Measurements from ENCODE around the gene RANBP9. TPM values are rescaled to one million over a fixed set of nuclear protein-coding genes. Genes with fewer than 3 reads are reported as not detected.

Gene RANBP9
- polyA plus RNA-seq, 3 donors: 1.8 to 26.1 (median 2.0) TPM

- Histone ChIP-seq H3K27me3 (ENCODE audit: control insufficient read depth in 2 of 2, insufficient read depth in 2 of 2, low read length in 2 of 2) (no peaks in the 10 kb centered on the region), H3K9ac (ENCODE audit: insufficient read depth, low read length, poor library complexity, severe bottlenecking) (no peak overlapping the region), H2AFZ (ENCODE audit: insufficient read depth, low read depth, low read length, poor library complexity, severe bottlenecking) (no peak overlapping the region), H3K27ac (ENCODE audit: low read depth in 1 of 2, low read length in 2 of 2) (no peak overlapping the region), H3K79me2 (ENCODE audit: insufficient read depth, low read length) (no peaks in the 10 kb centered on the region), H3K4me3 (replicated peaks in 1 of 3; ENCODE audit: low read depth in 2 of 3, low read length in 3 of 3) (no peak overlapping the region), H4K20me1 (ENCODE audit: insufficient read depth, low read length) (no peaks in the 10 kb centered on the region), H3K36me3 (replicated peaks in 1 of 2; ENCODE audit: control insufficient read depth in 1 of 2, insufficient read depth in 2 of 2, low read length in 2 of 2) (no peaks in the 10 kb centered on the region), H3K9me3 (replicated peaks in 1 of 2; ENCODE audit: control insufficient read depth in 1 of 2, insufficient read depth in 1 of 2, low read length in 2 of 2) (no peaks in the 10 kb centered on the region), H3K4me2 (replicated peaks; ENCODE audit: extremely low read depth, low read length, poor library complexity, severe bottlenecking) (no peak overlapping the region), H3K4me1 (ENCODE audit: control insufficient read depth in 1 of 2, insufficient read depth in 2 of 2, low read length in 2 of 2) (peaks cover 11 to 16% of the 10 kb centered on the region in 2 donors)
- DNase-seq: no peak
- H3K4me3 Mint-ChIP-seq: no peak overlapping the region
- TF ChIP-seq CTCF (IDR thresholded peaks at IDR 0.05): no peak
- H3K27me3 Mint-ChIP-seq (ENCODE audit: low read depth in 3 of 3): peaks cover 4 to 6% (median 4%) of the 10 kb centered on the region in 3 donors
- peaks cover 0 to 2% (median 0%) of the 10 kb centered on the region in 7 donors for H3K9me3 Mint-ChIP-seq
- peaks cover 17% of the 10 kb centered on the region for H3K4me1 Mint-ChIP-seq
- WGBS (ENCODE audit: insufficient coverage): 89% methylated on average over 6 of the region's 7 CpGs
- H3K36me3 Mint-ChIP-seq: peaks cover 0 to 5% of the 10 kb centered on the region in 2 donors
- H3K27ac Mint-ChIP-seq: no peak overlapping the region
- intact Hi-C loops (cut with micrococcal nuclease): loop anchor here (5.0 to 10.0 kb wide), 5 partner anchors 45 to 235 kb away; partner anchors contain the start of genes GFOD1 (in 2 of the 2) and NOL7 (in 1 of the 2)
Measured at GRCh38 chr6:13572240-13572639, 139.4 kb downstream of the RANBP9 start.

Other genes starting within 250 kb of the RANBP9 start
- 1 to 10 TPM; 2.4 to 8.7 (median 2.4) TPM for gene GFOD1, start 224.2 kb downstream of the RANBP9 start, polyA plus RNA-seq
- gene SIRT5, start 137.2 kb downstream of the RANBP9 start, polyA plus RNA-seq: 1 to 10 TPM; 3.3 to 5.0 (median 3.4) TPM
- 10 to 100 TPM; 22.7 to 58.5 (median 56.9) TPM for gene NOL7, start 96.5 kb downstream of the RANBP9 start, polyA plus RNA-seq
- 1 to 10 TPM; 2.4 to 7.8 (median 5.2) TPM for gene MCUR1, start 102.7 kb upstream of the RANBP9 start, polyA plus RNA-seq
- gene RNF182, start 213.1 kb upstream of the RANBP9 start, polyA plus RNA-seq: not detected

Measured in CD14-positive monocyte (primary cell).